K562 (cell line): ENCODE results near the gene ATP5F1D. TPM values are rescaled to one million over a fixed set of nuclear protein-coding genes. Genes with fewer than 3 reads are reported as not detected.

Source experiments
- ATAC-seq: fragments of 200-7000 bp; cut with Tn5 transposase; 3 replicates; pipeline ENCODE4 v1.9.1; 2020; ENCODE audit warnings: moderate library complexity
- BruUV-seq: library from RNA; stranded (reverse); fragments of 400-500 nt; replicated peaks from 2 replicates; lab custom pipeline; 2021; lab: Mats Ljungman, UMichigan
- CTCF ChIA-PET: fragments of 300-600 bp; formaldehyde crosslinking; extraction: SDS; loops from one replicate; lab custom pipeline; 2021; ENCODE audit warnings: low intra/inter-chr PET ratio; lab: Yijun Ruan, JAX
- POLR2A ChIA-PET: fragments of 300-600, 350-650 bp; sonication (Branson Sonifier 250); formaldehyde crosslinking; extraction: SDS; loops from one replicate; lab custom pipeline; 2021; ENCODE audit warnings: antibody characterized with exemption, inconsistent platforms; lab: Yijun Ruan, JAX
- DNase-seq, 4 experiments: peaks; one replicate each; pipeline versions ENCODE4 v3.0.0 to v3.0.0-alpha.2; 2011 to 2018; ENCODE audit warnings: low spot score in 3 of 4, mixed read lengths in 3 of 4; ENCODE audit errors: extremely low read depth in 1 of 4
- FAIRE-seq: peaks from 2 replicates; lab custom pipeline; 2011; peaks lifted over from hg19 to GRCh38; lab: Jason Lieb, UNC
- H2AFZ ChIP-seq: 2 replicates; pipeline ENCODE4 v1.6.0; 2011; ENCODE audit warnings: low read depth, low read length, control low read depth, inconsistent platforms
- H3K27ac ChIP-seq: fragments of 200-600 bp; 3 replicates; pipeline ENCODE4 v1.8.0; 2011; ENCODE audit warnings: low read depth, mild to moderate bottlenecking, control low read depth, inconsistent platforms, low read length, moderate library complexity, mixed read lengths; ENCODE audit errors: extremely low read depth
- H3K27me3 ChIP-seq, 2 experiments: fragments of 300-600 bp in 1 of 2; 2 replicates in 1 of 2; 3 replicates in 1 of 2; pipeline versions ENCODE4 v1.6.0 to v1.8.0; 2011; ENCODE audit warnings: inconsistent platforms in 2 of 2, low read length in 2 of 2, mild to moderate bottlenecking in 1 of 2, mixed read lengths in 1 of 2, moderate library complexity in 1 of 2; ENCODE audit not compliant: control insufficient read depth in 2 of 2, insufficient read depth in 2 of 2
- H3K36me3 ChIP-seq: fragments of 300-600 bp; 3 replicates; pipeline ENCODE4 v1.8.0; 2011; ENCODE audit warnings: mild to moderate bottlenecking, low read length, inconsistent platforms; ENCODE audit not compliant: control insufficient read depth, insufficient read depth
- H3K4me1 ChIP-seq, 2 experiments: fragments of 200-600 bp in 1 of 2; replicated peaks in 1 of 2; 2 replicates in 1 of 2; 3 replicates in 1 of 2; pipeline versions ENCODE4 v1.5.1 to v1.8.0; 2011; ENCODE audit warnings: inconsistent platforms in 2 of 2, low read length in 2 of 2, mild to moderate bottlenecking in 1 of 2, mixed read lengths in 1 of 2, moderate library complexity in 1 of 2; ENCODE audit not compliant: control insufficient read depth in 2 of 2, insufficient read depth in 2 of 2
- H3K4me2 ChIP-seq: 2 replicates; pipeline ENCODE4 v1.6.1; 2011; ENCODE audit warnings: low read length, control low read depth, inconsistent platforms, mixed read lengths; ENCODE audit not compliant: insufficient read depth
- H3K4me3 ChIP-seq: fragments of 200-600 bp; sonication (generic), shearing (Covaris generic); 2 replicates; pipeline ENCODE4 v1.5.1; 2016; ENCODE audit warnings: control low read depth, inconsistent platforms
- H3K79me2 ChIP-seq: fragments of 200-600 bp; 3 replicates; pipeline ENCODE4 v1.8.0; 2011; ENCODE audit warnings: low read length, inconsistent platforms; ENCODE audit not compliant: control insufficient read depth, insufficient read depth
- H3K9ac ChIP-seq, 2 experiments: 2 replicates each; pipeline versions ENCODE4 v1.6.0 to v1.6.1; 2011; ENCODE audit warnings: low read depth in 2 of 2, low read length in 2 of 2, control low read depth in 1 of 2, inconsistent platforms in 1 of 2, mild to moderate bottlenecking in 1 of 2, mixed read lengths in 1 of 2; ENCODE audit not compliant: insufficient read depth in 1 of 2
- H3K9me1 ChIP-seq: one replicate; pipeline ENCODE4 v1.6.0; 2011; ENCODE audit warnings: inconsistent platforms, mild to moderate bottlenecking, low read length, moderate library complexity; ENCODE audit not compliant: control insufficient read depth, insufficient read depth
- H3K9me3 ChIP-seq: replicated peaks from 2 replicates; pipeline ENCODE4 v1.5.1; 2011; ENCODE audit warnings: low read depth, low read length, inconsistent platforms; ENCODE audit not compliant: control insufficient read depth, insufficient read depth
- H4K20me1 ChIP-seq: replicated peaks from 2 replicates; pipeline ENCODE4 v1.6.1; 2011; ENCODE audit warnings: low read length, inconsistent platforms, mixed read lengths; ENCODE audit not compliant: control insufficient read depth, insufficient read depth
- BCOR ChIP-seq: fragments of 450-650 bp; IDR thresholded peaks from 2 replicates; pipeline ENCODE4 v1.6.1; 2016
- EGR1 ChIP-seq: fragments of 450-650 bp; conservative IDR thresholded peaks from 2 replicates; pipeline ENCODE4 v1.6.1; 2017; ENCODE audit warnings: mild to moderate bottlenecking
- GABPB1 ChIP-seq: sonication (generic); formaldehyde crosslinking; IDR thresholded peaks from 2 replicates; pipeline ENCODE4 v1.8.0; 2022; ENCODE audit warnings: mild to moderate bottlenecking, missing genetic modification reagents
- RBM39 ChIP-seq: fragments of 200-400 bp; formaldehyde crosslinking; optimal IDR thresholded peaks from 2 replicates; pipeline ENCODE3; 2018; ENCODE audit warnings: low read depth, low read length
- TCFL5 ChIP-seq: fragments of 250-450 bp; sonication (Bioruptor Pico); conservative IDR thresholded peaks from 2 replicates; pipeline ENCODE4 v1.6.1; 2021; ENCODE audit warnings: mild to moderate bottlenecking, moderate library complexity, matching md5 sums
- WGBS: fragments of 100-300 bp; shearing (Covaris generic); methylation state at CpG from one replicate; pipeline ENCODE4 v1.1.6; 2016; ENCODE audit warnings: low coverage, mixed read lengths; ENCODE audit not compliant: insufficient coverage; ENCODE audit errors: missing lambda C conversion rate; 5-methylcytosine and 5-hydroxymethylcytosine counted together
- in situ Hi-C: fragments of 300-500 bp; cut with MboI; formaldehyde crosslinking; loops from 4 replicates; pipeline ENCODE4 v1.15.0; 2018; ENCODE audit warnings: inconsistent platforms, mixed read lengths
- intact Hi-C: fragments of 100-400 bp; cut with micrococcal nuclease; formaldehyde crosslinking; loops from 2 replicates; pipeline ENCODE4 v1.14.2; 2022
- polyA plus RNA-seq, 8 experiments: library from polyadenylated mRNA; depleted of rRNA in 4 of 8; stranded (reverse) in 5 of 8; unstranded in 3 of 8; fragments of >200 nt; fragmentation: Nextera tagmentation in 2 of 8; fragmentation: Illumina TruSeq in 1 of 8; extraction: Ambion mirVana in 2 of 8; extraction: Trizol in 1 of 8; gene quantifications; 2 replicates each; pipeline versions ENCODE4 v1.2.1 to v1.2.3, GENCODE V29; 2011 to 2014; ENCODE audit warnings: inconsistent platforms in 1 of 8, missing spikeins in 1 of 8
- total RNA-seq, 7 experiments: library from RNA; depleted of rRNA in 6 of 7; stranded (reverse); fragments of >200 nt in 6 of 7; fragmentation: Illumina TruSeq in 2 of 7; extraction: Trizol in 2 of 7; gene quantifications; 2 replicates each; pipeline versions ENCODE4 v1.2.1 to v1.2.3, GENCODE V29; 2011 to 2021; ENCODE audit warnings: low replicate concordance in 1 of 7
- TF ChIP-seq, protein P1 (sequence below), 2 experiments: fragments of 450-650 bp in 1 of 2; sonication (generic) in 1 of 2; formaldehyde crosslinking in 1 of 2; IDR thresholded peaks in 1 of 2; conservative IDR thresholded peaks in 1 of 2; 2 replicates each; pipeline versions ENCODE4 v1.6.1 to v1.8.1; 2016 to 2023; ENCODE audit warnings: mild to moderate bottlenecking in 2 of 2, moderate library complexity in 2 of 2, inconsistent platforms in 1 of 2, missing genetic modification reagents in 1 of 2

Gene ATP5F1D
- total and polyA plus RNA-seq, 9 of the 15 experiments (the other 6 are each of a cell fraction or from before 2014, with no cell fraction given): 3.9 to 409 (median 36.8) TPM

DNA sequence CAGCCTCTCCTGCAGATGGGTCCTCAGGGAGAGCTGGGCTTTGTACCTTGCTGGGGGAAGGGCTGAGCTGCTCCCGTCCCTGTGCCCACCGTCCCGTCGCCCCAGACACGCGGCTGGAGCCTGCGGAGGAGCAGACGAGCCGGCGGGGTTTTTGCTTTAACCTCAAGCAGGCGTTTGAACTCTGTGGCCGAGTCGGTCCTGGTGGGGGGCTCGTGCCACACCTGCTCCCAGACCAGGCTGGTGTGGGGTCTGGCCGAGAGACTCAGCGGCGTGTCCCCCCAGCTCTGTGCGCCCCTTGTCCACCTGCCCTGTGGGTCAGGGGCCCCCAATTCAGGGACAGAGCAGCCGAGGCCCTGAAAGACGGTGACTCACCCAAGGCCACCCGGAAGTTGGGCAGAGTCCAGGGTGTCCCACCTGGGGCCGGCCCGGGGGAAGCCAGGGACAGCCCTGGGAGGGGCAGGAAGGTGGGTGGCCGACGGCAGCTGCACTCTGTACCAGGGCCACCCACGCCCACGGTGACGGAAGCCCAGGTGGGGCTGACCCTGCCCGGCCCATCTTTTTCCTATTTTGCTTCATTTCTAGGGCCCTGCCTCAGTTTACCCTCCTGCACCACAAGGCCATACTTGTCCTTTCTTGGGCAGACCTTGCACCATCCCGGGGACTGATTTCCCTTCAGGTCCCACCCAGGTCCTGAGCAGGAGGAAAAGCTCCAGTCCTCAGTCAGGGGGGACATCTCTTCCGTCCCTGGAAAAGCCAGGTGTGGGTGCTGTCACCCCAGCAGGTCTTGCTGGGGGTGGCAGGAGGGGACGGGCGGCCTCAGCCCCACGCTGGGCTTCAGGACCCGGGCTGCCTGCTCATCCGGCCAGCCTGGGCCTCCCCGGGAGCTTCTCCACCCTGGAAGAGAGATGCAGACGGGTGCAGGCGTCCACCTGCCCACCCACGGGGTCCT lies 49.4 kb downstream of the ATP5F1D start:
- DNase-seq (no peak), ATAC-seq (no peak), FAIRE-seq (no peak)
- Histone ChIP-seq H3K27me3 (peaks cover 35 to 82% of the 10 kb centered on the region in 2 experiments; a peak in 4 of 5 replicates), H3K4me2 (no peak overlapping the region), H3K4me1 (peaks cover 0 to 97% of the 10 kb centered on the region in 2 experiments; a peak in 3 of 5 replicates), H3K9ac (no peak overlapping the region; a peak in 1 of 4 replicates), H3K79me2 (no peaks in the 10 kb centered on the region), H2AFZ (no peak overlapping the region), H3K36me3 (no peaks in the 10 kb centered on the region), H3K9me1 (no peaks in the 10 kb centered on the region), H3K4me3 (no peak overlapping the region), H3K27ac (no peak overlapping the region), H4K20me1 (peaks cover 4% of the 10 kb centered on the region; the same call in 1 of the 2 replicates), H3K9me3 (no peaks in the 10 kb centered on the region)
- WGBS: 19% methylated on average over 29 of the region's 40 CpGs
- in situ Hi-C loops: no loop called here
- intact Hi-C loops: no loop called here
- BruUV-seq: no TSS peak
- ChIA-PET CTCF (no interaction called here), POLR2A (interaction anchor here (0.6 to 1.1 kb wide), 4 partner anchors 17 to 276 kb away, joined by 3 to 5 read pairs (median 4); partner anchors contain the start of gene CIRBP)
- no peak for TF ChIP-seq RBM39
- TF ChIP-seq EGR1: peak; percentile 38
- no peak for TF ChIP-seq TCFL5
- TF ChIP-seq GABPB1 (CRISPR knock-in tag): peak; percentile 33; the same call in 1 of the 2 replicates
- TF ChIP-seq, protein P1, sequence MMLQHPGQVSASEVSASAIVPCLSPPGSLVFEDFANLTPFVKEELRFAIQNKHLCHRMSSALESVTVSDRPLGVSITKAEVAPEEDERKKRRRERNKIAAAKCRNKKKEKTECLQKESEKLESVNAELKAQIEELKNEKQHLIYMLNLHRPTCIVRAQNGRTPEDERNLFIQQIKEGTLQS (IDR thresholded peaks at IDR 0.05): peak; percentile 36; the same call in 1 of the 2 replicates
- TF ChIP-seq, protein P1 (CRISPR knock-in tag; conservative IDR thresholded peaks at IDR 0.05): no peak
- peak; percentile 71; the same call in 1 of the 2 replicates for TF ChIP-seq BCOR
